Middle frontal gyrus (tissue), 1 donor: ENCODE data around the gene ADAM20.
"Not testable (repeated sequence)": the region's sequence is repeated elsewhere in the genome, so short reads cannot be mapped to it uniquely, and the experiment has no call there.

Experiments used
- DNase-seq: peaks from one replicate; pipeline ENCODE4 v3.0.0-alpha.2; 2015; ENCODE audit warnings: low spot score; ENCODE audit errors: extremely low spot score

The ADAM20 gene

DNA sequence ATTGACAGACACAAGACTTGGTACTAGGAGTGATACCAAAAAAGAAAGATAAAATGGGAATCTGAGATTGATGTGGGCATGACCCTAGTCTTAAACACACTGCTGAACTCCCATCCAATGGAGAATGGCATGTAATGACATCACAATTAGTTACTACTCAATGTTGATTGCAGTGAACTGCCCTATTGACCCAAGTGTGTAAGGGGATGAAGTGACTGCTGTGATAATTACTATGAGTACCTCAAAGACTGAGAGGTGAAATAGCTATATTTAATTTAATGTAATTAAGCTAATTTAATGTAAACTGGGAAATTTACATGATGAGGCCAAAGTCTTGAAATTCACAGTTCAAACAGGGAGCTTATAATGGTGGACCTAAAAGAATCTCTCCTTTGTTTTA is at the start of gene ADAM20:
Gene ADAM20 (minus strand): TSS at position 101 of the 400 bp plus-strand sequence. CDS start 10,247 bp downstream, outside the sequence.
- no peak for DNase-seq

DNA sequence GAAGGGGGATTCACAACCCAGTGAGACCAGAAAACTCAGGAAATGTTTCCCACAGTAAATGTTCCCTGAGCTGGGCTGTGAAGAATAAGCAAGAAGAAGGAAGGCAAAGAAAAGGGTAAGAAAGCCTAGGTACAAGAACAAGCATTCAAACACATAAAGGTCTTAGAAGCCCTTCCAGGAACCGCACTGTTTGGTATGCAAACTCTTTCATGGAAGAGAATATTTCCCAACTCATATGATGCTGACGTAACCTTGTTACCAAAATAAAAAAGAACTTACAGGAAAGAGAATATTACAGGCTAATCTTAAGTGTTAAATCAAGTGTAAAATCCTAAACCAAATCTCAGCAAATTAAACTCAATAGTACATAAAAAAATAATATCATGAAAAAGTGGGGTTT is 42.1 kb upstream of the ADAM20 start:
- DNase-seq = no peak

DNA sequence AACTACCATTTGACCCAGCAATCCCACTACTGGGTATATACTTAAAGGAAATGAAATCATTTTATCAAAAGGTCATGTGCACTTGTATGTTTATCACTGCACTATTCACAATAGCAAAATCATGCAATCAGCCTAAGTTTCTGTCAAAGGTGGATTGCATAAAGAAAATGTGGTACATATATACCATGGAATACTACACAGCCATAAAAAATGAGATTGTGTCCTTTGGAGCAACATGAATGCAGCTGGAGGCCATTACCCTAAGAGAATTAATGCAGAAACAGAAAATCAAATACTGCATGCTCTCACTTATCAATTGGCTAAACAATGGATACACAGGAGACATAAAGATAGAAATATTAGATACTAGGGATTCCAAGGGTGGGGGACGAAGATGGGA is 38.2 kb upstream of the ADAM20 start:
- DNase-seq = no peak

DNA sequence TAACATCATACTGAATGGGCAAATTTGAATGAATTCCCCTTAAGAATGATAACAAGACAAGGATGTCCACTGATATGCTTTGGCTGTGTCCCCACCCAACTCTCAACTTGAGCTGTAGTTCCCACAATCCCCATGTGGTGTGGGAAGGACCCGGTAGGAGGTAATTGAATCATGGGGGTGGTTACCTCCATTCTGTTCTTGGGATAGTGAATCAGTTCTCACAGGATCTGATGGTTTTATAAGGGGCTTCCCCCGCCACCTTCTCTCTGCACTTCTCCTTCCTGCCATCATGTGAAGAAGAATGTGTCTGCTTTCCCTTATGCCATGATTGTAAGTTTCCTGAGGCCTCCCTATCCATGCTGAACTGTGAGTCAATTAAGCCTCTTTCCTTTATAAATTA is 36.3 kb upstream of the ADAM20 start:
- DNase-seq = no peak

DNA sequence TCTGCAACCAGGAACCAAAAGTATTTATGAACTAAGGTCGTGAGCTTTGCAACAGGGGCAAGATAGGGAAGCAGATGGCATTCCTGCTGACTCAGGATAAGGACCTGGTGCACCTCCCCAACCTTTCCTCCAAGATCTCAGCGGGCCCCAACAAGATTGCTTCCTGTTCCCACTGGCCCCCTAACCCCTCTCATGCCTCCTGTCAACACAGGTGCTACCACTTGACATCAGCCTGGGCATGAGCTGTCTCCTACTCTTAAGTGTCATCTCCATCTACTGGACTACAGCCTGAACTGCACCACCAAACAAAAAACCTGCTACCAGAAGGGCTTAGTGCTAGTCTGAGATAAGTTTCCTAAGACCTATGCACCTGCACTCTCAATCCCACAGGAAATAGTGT is 33.0 kb upstream of the ADAM20 start:
- no peak for DNase-seq

DNA sequence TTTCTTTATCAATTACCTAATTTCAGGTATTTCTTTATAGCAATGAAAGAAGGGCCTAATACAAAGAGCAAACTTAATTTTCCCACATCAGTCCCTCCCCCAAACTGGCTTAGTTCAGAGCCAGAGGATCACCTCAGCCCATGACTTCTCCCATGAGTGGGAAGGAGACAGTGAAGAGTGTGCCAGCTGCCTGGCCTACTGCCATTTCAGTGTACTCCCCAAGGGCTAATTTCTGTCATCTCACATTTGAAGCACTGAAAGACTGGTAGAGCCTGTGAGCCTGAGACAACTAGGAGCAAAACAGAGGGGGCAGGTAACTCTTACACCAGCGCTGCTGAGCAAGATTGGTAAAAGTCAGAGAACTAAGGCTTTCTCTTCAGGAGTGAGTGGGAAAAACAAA is 29.1 kb upstream of the ADAM20 start:
- DNase-seq = no peak

DNA sequence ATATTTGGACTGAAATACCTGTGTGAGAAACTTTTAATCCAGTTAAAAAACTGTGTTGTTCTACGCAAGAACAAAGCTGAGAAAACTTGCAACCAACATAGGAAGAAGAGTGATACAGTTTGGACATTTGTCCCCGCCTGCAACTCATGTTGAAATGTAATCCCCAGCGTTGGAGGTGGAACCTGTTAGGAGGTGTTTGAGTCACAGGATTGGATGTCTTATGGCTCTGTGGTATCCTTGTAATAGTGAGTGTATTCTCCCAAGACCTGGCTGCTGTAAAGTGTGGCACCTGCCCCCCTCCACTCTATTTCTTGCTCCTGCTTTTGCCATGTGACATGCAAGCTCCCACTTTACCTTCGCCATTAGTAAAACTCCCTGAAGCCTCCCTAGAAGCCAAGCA is 28.6 kb upstream of the ADAM20 start:
- no peak for DNase-seq

DNA sequence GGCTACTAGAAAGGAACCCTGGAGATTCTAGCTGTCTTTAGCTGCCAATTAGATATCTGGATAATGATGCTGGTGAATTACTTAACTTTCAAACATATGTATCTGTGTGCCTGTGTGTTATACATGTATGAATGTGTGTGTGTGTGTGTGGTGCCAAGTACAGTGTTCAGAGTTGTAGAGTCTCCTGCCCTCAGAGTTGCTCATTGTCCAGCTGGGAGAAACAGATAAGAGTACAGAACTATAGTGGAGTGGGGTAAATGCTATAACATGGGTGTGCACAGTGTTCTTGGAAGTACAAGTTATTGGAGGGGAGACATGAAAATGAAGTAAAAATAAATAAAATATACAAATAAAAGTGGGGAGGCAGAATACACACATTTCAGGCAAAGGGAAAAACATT is 23.6 kb upstream of the ADAM20 start:
- no peak for DNase-seq

DNA sequence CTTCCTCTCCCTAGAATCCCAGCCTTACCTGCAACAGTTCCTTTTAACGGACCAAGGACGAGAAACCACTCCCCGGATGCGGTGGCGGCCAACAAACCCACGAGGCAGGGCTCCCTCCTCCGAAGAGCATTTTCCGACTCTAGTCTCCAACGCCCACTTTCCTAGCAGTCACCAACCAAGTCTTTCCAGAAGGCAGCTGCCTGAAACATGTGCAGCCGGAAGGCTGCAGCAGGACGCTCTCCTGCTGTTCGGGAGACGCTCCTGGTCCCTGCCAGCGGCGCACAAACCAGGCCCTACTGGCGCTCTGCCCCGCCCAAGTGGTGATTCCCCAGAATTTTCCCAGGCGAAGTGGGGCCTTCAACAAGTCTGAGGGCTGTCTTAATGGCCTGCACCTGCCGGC is 21.1 kb upstream of the ADAM20 start:
- no peak for DNase-seq

DNA sequence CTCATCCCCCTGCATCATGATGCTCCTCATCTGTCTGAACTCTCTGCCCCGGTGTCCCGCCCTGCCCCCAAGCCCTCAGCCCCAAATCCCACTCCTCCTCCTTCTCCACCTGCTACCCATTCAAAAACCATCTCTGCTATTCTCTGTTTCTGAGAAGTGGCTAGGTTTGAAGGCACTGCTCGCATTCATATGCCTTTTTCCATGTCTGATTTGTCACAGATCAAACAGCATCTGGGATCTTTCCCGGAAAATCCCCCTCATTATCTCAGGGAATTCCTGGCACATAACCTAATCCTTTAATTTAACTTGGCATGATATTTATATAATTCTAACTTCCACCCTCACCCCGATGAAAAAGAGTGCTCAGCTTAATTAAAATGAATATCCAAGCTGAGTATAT is 3.3 kb upstream of the ADAM20 start:
- DNase-seq = no peak

DNA sequence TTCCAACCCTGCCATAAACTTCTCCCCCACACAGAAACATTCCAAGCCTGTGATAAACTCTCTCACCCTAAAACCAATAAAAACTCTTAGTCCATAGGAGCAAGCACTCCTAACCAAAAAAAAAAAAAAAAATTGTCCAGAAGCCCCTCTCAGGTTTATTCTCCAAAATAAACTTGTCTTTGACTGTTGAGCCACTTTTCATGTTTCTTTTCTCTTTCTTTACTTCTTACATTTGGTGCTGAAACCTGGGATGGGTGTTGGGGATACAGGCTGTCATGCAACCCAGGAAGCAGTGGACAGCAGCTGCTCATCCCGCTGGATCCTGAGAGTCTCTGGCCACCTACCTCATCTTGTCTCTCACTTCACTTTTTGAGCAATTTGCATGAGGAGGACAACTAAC is 2.0 kb upstream of the ADAM20 start:
- no peak for DNase-seq

DNA sequence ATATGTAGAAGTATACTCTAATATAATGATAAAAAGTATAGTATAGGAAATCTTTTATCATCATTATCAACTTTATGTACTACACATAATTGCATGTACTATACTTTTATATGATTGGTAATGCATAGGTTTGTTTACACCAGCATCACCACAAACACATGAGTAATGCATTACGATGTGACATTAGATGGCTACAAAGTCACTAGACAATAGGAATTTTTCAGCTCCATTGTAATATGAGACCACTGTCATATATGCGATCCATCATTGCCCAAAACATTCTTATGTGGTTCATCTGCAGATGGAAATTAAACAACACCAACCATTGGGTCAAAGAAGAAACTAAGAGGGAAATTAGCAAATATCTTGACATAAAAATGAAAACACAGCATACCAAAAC is 4.4 kb downstream of the ADAM20 start:
- DNase-seq = no peak

DNA sequence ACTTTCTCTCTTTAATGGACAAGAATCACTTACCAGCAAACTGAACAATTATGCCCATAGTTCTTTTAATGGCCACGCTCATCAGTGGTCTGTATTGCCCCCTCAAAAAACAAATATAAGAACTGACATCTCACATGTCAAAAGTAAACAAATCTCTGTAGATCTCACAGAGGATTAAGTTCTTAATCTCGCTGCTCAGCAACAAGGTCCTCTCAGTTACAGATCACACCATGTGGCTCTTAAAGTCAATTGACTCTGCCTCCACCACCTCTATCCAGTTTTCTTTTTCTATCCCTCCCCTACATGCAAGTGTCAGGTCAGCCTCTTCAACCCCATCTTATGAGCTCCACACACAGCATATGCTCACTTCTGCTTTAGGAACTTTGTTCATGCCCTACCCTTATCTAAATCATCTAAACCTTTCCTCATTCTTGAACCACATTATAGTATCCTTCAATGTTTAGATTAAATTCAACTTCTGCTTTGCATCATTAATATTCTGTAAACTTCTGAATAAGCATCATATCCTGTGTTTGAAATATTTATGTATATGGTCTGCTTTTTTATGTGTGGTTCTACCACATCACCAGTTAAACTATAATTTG is 7.2 kb downstream of the ADAM20 start:
- no peak for DNase-seq

DNA sequence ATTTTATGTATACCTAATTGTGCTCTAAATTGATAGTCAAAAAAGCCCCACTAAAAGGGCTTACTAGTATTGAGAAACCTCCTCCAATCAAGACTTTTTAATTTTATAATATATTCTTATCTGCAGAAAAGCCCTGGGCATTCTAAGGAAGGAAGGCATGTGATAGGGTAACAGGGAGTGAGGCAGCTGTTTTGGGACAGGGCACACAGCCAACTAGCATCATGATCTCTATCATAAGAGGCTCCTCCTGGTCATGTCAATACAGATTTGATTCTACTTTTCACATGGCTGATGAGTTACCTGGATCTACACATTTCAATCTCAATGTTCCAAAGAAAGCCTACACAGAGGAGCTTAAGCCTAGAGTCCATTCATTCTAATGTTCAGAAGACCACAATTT is 9.1 kb downstream of the ADAM20 start:
- DNase-seq = no peak

DNA sequence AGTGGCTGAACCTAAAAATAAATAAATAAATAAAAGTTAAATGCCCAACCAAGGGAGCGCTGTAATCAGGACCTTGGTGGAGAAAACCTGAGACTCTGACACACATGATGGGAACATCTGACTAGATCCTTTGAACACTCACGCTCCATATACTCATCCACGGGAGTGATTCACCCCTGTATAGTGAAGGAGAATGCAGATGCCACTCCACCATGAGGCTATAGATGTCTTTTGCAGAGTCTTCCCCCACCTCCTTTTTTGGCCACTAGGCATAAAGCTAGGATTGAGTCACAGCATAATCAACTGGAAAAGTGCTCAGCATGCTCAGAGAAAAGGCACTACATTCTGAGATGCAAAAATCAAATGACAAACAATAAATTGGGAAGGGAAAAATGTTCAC is 19.0 kb downstream of the ADAM20 start:
- DNase-seq = no peak

DNA sequence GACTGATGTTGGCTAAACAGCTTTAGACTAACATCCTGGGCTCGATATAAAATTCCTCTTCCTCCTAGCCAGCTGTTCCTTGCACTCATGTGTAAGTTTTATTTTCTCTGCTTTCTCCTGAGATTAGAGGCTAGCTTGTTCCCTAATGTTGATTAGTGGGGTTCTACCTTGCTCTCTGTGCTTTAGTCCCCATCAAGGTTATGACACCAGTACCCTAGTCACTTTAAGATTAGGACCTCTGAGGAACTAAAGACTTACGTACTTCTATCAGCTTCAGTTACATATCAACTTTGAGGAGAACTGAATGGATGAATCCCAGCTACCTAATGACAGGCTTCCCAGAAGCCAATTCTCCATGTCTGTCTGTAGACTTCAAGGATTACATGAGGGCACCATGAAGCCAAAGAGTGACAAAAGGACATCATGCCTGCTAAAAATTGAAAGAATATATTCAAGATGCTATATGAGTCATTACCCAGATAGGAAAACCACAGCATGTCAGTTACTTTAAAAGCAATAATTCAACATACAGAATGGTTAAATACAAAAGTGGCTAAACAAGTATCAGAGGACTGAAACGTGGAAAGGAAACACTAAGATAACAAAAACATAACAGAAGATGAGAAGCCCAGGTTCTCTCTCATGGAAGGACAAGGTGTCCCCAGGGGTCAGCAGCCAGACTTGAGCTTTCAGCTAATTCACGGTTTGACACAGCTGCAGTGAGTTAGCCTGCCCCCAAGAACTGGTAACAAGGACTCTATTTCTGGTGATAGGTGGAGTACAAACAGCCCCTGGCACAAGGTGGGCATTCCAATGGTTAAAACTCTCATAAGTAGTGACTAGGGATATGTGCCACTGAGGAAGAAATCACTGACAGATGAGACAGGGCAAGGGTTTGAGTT is 20.4 kb downstream of the ADAM20 start:
- no peak for DNase-seq

DNA sequence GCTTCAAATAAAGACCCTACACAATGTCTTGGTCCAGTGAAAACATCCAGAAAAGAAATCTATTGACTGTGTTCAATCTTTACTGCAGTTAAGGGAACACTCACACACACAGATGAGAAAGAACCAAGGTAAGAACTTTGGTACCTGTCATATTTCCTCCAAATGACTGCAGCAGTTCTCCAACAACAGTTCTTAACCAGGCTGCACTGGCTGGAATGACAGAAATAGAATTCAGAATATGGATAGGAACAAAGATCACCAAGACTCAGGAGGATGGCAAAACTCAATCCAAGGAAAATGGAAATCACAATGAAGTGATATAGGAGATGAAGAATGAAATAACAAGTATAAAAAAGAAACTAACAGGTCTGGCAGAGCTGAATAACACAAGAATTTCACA is 36.6 kb downstream of the ADAM20 start:
- DNase-seq = no peak

DNA sequence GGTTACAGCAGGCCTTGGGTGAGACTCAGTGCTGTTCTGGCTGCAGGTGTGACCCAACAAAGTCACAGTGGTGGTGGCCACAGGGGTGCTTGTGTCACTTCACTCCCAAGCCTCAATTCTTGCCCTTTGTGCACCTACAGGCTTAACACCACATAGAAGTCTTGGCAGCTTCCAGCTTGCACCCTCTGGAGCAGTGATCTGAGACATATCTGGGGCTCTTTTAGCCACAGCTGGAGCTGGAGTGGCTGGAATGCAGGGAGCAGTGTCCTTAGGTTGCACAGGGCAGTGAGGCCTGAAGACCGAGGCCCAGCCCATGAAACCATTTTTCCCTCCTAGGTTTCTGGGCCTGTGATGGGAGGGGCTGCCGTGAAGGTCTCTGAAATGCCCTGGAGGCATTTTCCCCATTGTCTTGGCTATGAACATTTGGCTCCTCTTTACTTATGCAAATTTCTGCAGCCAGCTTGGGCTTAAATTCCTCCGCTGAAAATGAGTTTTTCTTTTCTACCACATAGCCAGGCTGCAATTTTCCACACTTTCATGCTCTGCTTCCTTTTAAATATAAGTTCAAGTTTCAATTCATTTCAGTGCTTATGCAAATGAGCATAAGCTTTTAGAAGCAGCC is 45.1 kb downstream of the ADAM20 start:
- DNase-seq = no peak

DNA sequence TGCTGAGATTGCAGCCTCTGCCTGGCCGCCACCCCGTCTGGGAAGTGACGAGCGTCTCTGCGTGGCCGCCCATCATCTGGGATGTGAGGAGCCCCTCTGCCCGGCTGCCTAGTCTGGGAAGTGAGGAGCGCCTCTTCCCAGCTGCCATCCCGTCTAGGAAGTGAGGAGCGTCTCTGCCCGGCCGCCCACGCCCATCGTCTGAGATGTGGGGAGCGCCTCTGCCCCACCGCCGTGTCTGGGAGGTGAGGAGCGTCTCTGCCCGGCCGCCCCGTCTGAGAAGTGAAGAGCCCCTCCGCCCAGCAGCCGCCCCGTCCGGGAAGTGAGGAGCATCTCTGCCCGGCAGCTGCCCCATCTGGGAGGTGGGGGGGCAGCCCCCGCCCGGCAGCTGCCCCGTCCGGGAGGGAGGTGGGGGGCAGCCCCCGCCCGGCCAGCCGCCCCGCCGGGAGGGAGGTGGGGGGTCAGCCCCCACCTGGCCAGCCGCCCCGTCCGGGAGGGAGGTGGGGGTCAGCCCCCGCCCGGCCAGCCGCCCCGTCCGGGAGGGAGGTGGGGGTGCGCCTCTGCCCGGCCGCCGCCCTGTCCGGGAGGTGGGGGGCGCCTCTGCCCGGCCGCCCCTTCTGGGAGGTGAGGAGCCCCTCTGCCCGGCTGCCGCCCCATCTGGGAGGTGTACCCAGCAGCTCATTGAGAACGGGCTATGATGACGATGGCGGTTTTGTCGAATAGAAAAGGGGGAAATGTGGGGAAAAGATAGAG is 57.3 kb downstream of the ADAM20 start:
- not testable (repeated sequence) for DNase-seq

DNA sequence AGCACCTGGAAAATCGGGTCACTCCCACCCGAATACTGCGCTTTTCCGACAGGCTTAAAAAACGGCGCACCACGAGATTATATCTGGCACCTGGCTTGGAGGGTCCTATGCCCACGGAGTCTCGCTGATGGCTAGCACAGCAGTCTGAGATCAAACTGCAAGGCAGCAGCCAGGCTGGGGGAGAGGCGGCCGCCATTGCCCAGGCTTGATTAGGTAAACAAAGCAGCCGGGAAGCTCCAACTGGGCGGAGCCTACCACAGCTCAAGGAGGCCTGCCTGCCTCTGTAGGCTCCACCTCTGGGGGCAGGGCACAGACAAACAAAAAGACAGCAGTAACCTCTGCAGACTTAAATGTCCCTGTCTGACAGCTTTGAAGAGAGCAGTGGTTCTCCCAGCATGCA is 59.3 kb downstream of the ADAM20 start:
- not testable (repeated sequence) for DNase-seq

DNA sequence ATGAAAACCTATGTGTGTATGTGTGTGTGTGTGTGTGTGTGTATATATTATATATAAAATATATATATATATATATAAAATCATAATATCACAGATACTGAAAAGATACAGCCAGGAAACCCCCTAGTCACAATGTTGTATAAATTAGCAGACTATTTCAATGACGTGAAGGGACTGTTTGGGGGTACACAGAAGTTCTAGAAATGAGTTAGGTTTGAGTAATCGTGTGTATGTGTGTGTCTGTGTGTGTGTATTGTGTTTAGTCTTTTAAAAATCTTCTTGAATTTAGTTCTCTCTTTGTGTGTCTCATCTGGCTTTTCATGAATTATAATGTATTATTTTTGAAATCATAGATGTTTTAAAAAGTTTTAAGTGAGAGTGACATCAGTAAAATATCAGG is 61.0 kb downstream of the ADAM20 start:
- DNase-seq = no peak
